A549 (cell line): Measurements from ENCODE around the gene GRK6. TPM values are rescaled to one million over a fixed set of nuclear protein-coding genes. Genes with fewer than 3 reads are reported as not detected.

ENCODE experiments used
- ATAC-seq, 2 experiments: fragments of 200-7000 bp in 1 of 2; fragments of >200 bp in 1 of 2; cut with Nextera tagmentation in 1 of 2; cut with Tn5 transposase in 1 of 2; 3 replicates each; pipeline versions ENCODE4 v1.8.0 to v1.9.1; 2018 to 2020; ENCODE audit warnings: mild to moderate bottlenecking in 1 of 2, moderate library complexity in 1 of 2
- CTCF ChIA-PET: fragments of 300-600 bp; sonication (Branson Sonifier 250); formaldehyde crosslinking; extraction: SDS; loops from one replicate; lab custom pipeline; 2021; ENCODE audit warnings: antibody characterized with exemption, inconsistent platforms; lab: Yijun Ruan, JAX
- POLR2A ChIA-PET: fragments of 350-600 bp; formaldehyde crosslinking; extraction: SDS; loops from one replicate; lab custom pipeline; 2021; ENCODE audit warnings: antibody characterized with exemption, inconsistent platforms; lab: Yijun Ruan, JAX
- DNase-seq, 2 experiments: peaks; one replicate each; pipeline versions ENCODE4 v3.0.0 to v3.0.0-alpha.2; 2011 to 2016; ENCODE audit warnings: low read depth in 1 of 2, low spot score in 1 of 2
- FAIRE-seq: peaks from 2 replicates; lab custom pipeline; 2011; peaks lifted over from hg19 to GRCh38; lab: Jason Lieb, UNC
- H3K27ac ChIP-seq, 2 experiments: fragments of >200 bp; sonication (Bioruptor Twin); formaldehyde crosslinking; 3 replicates each; pipeline ENCODE4 v1.5.1; 2016 to 2017
- H3K4me1 ChIP-seq: fragments of >200 bp; sonication (Bioruptor Twin); formaldehyde crosslinking; 3 replicates; pipeline ENCODE4 v1.6.1; 2016
- H3K4me2 ChIP-seq: fragments of >200 bp; sonication (Bioruptor Twin); formaldehyde crosslinking; 3 replicates; pipeline ENCODE4 v1.6.1; 2016
- H3K4me3 ChIP-seq: fragments of >200 bp; sonication (Bioruptor Twin); formaldehyde crosslinking; 3 replicates; pipeline ENCODE4 v1.5.1; 2016
- H3K9me3 ChIP-seq: fragments of >200 bp; sonication (Bioruptor Twin); formaldehyde crosslinking; 3 replicates; pipeline ENCODE4 v1.6.1; 2016
- BHLHE40 ChIP-seq: IDR thresholded peaks from 2 replicates; pipeline ENCODE4 v1.6.1; 2012; ENCODE audit warnings: low read depth, low read length, inconsistent platforms
- CHD4 ChIP-seq: fragments of 200-600 bp; sonication (generic); IDR thresholded peaks from 2 replicates; pipeline ENCODE4 v1.6.1; 2016; ENCODE audit warnings: antibody characterized with exemption, mild to moderate bottlenecking, borderline replicate concordance
- CTCF ChIP-seq: fragments of >200 bp; sonication (Bioruptor Twin); formaldehyde crosslinking; IDR thresholded peaks from 3 replicates; pipeline ENCODE4 v1.5.1; 2016
- EHMT2 ChIP-seq: fragments of 200-600 bp; sonication (generic); IDR thresholded peaks from 2 replicates; pipeline ENCODE4 v1.6.1; 2016; ENCODE audit warnings: antibody characterized with exemption, low read depth, mild to moderate bottlenecking, moderate library complexity
- ESRRA ChIP-seq: fragments of 150-350 bp; IDR thresholded peaks from 2 replicates; pipeline ENCODE4 v1.6.1; 2014; ENCODE audit warnings: mild to moderate bottlenecking, low read length, borderline replicate concordance
- FOXS1 ChIP-seq: fragments of 250-450 bp; sonication (Bioruptor Pico); IDR thresholded peaks from 2 replicates; pipeline ENCODE4 v1.5.0; 2020; ENCODE audit warnings: mild to moderate bottlenecking, moderate library complexity
- GATA3 ChIP-seq: IDR thresholded peaks from 2 replicates; pipeline ENCODE4 v1.6.1; 2012; ENCODE audit warnings: borderline replicate concordance
- JUN ChIP-seq, 2 experiments: fragments of >200 bp; sonication (Bioruptor Twin); formaldehyde crosslinking; IDR thresholded peaks; 2 replicates in 1 of 2; 3 replicates in 1 of 2; pipeline ENCODE4 v1.6.1; 2016 to 2017
- JUNB ChIP-seq: fragments of >200 bp; sonication (Bioruptor Twin); formaldehyde crosslinking; IDR thresholded peaks from 2 replicates; pipeline ENCODE4 v1.6.1; 2016
- KDM5A ChIP-seq: fragments of 200-600 bp; sonication (generic); IDR thresholded peaks from 2 replicates; pipeline ENCODE4 v1.6.1; 2016; ENCODE audit warnings: antibody characterized with exemption, mild to moderate bottlenecking
- POLR2AphosphoS2 ChIP-seq: conservative IDR thresholded peaks from 2 replicates; pipeline ENCODE4 v1.6.1; 2012; ENCODE audit warnings: low read length, improper control_type of control experiment, inconsistent platforms
- RFX5 ChIP-seq: fragments of 450-650 bp; IDR thresholded peaks from 2 replicates; pipeline ENCODE4 v1.7.1; 2014; ENCODE audit warnings: antibody characterized with exemption, mild to moderate bottlenecking, moderate library complexity
- USF2 ChIP-seq: fragments of 450-650 bp; IDR thresholded peaks from 2 replicates; pipeline ENCODE4 v1.6.1; 2014; ENCODE audit warnings: antibody characterized with exemption
- ZSCAN20 ChIP-seq: fragments of 250-450 bp; sonication (Bioruptor Pico); IDR thresholded peaks from 2 replicates; pipeline ENCODE4 v1.8.0; 2022; ENCODE audit warnings: mild to moderate bottlenecking, moderate library complexity
- WGBS: methylation state at CpG from one replicate; pipeline ENCODE4 v1.1.6; 2017; ENCODE audit errors: missing lambda C conversion rate; 5-methylcytosine and 5-hydroxymethylcytosine counted together
- polyA plus RNA-seq, 4 experiments: library from polyadenylated mRNA; depleted of rRNA in 3 of 4; stranded (reverse); fragments of >200 nt; fragmentation: RNase III in 1 of 4; extraction: RNeasy Plus Mini Kit Qiagen cat#74134 plus additional on column Dnase treatment in 1 of 4; gene quantifications; 2 replicates in 3 of 4; 3 replicates in 1 of 4; pipeline ENCODE4 v1.2.3, GENCODE V29; 2011 to 2017

GRK6 gene
- polyA plus RNA-seq, 2 of the 4 experiments (the other 2 are of a cell fraction), result 20.1 to 28.8 TPM

- no peaks in the 10 kb centered on the region for H3K9me3 ChIP-seq
- POLR2A ChIA-PET, result interaction anchor here (0.6 to 1.2 kb wide), 2 partner anchors 17 to 19 kb away, joined by 3 to 4 read pairs; partner anchors contain the start of gene PDLIM7
These were observed 51.4 kb downstream of the GRK6 start for GRCh38 chr5:177477701-177478477.

GRCh38 chr5:177478711-177479646 lies 52.5 kb downstream of the GRK6 start:
- POLR2A ChIA-PET, result interaction anchor here (0.6 to 1.2 kb wide), 2 partner anchors 16 to 18 kb away, joined by 3 to 4 read pairs; partner anchors contain the start of gene PDLIM7
- Histone ChIP-seq H3K27ac (peak overlapping the region; percentile 22 to 69; a peak in 4 of 6 replicates), H3K9me3 (no peaks in the 10 kb centered on the region), H3K4me3 (no peak overlapping the region), H3K4me1 (peaks cover 22% of the 10 kb centered on the region; the same call in 2 of the 3 replicates), H3K4me2 (no peak overlapping the region)
- no peak; a peak in 1 of 6 replicates for ATAC-seq
- FAIRE-seq, result no peak
- CTCF ChIA-PET, result interaction anchor here (0.6 to 19.7 kb wide), 8 partner anchors 10 to 817 kb away, joined by 3 to 241 read pairs (median 7); partner anchors contain the start of gene PDLIM7
- TF ChIP-seq KDM5A (no peak), JUN (IDR thresholded peaks at IDR 0.05) (0 out of 5 replicates have a peak, but pooled peaks of 1 of the 2 experiments have one; percentile 18)
- DNase-seq, result no peak
- 81% methylated on average over 18 of the region's 18 CpGs for WGBS

More at GRCh38 chr5:177477701-177478477, 51.4 kb downstream of the GRK6 start:
- no peak for FAIRE-seq
- Histone ChIP-seq H3K4me2 (no peak overlapping the region), H3K4me3 (no peak overlapping the region), H3K4me1 (peaks cover 25% of the 10 kb centered on the region; the same call in 2 of the 3 replicates), H3K27ac (peak overlapping the region in 1 of 2 experiments; percentile 31; a peak in 2 of 6 replicates)
- CTCF ChIA-PET, result interaction anchor here (1.2 to 19.7 kb wide), 8 partner anchors 9 to 87 kb away, joined by 3 to 241 read pairs (median 7); partner anchors contain the start of gene PDLIM7
- ATAC-seq, result peak in 1 of 2 experiments; percentile 2; a peak in 2 of 6 replicates
- TF ChIP-seq POLR2AphosphoS2 (peak; percentile 62; the same call in 1 of the 2 replicates), CHD4 (no peak)
- 87% methylated on average over 13 of the region's 13 CpGs for WGBS
- DNase-seq, result no peak

GRCh38 chr5:177479774-177480173 lies 53.3 kb downstream of the GRK6 start:
- no peak for DNase-seq
- FAIRE-seq, result no peak
- ATAC-seq, result no peak
- Histone ChIP-seq H3K27ac (peak overlapping the region in 1 of 2 experiments; percentile 69; a peak in 2 of 6 replicates), H3K4me2 (no peak overlapping the region), H3K4me1 (peaks cover 21% of the 10 kb centered on the region; the same call in 2 of the 3 replicates), H3K4me3 (no peak overlapping the region), H3K9me3 (no peaks in the 10 kb centered on the region)
- ChIA-PET CTCF (interaction anchor here (1.0 to 19.7 kb wide), 4 partner anchors 12 to 76 kb away, joined by 4 to 241 read pairs (median 124); no protein-coding TSS in a partner anchor), POLR2A (no interaction called here)
- 84% methylated on average over 14 of the region's 14 CpGs for WGBS
- TF ChIP-seq JUNB (no peak), JUN (IDR thresholded peaks at IDR 0.05) (0 out of 5 replicates have a peak, but pooled peaks of 1 of the 2 experiments have one; percentile 0)

GRCh38 chr5:177482359-177482795 lies 55.9 kb downstream of the GRK6 start:
- Histone ChIP-seq H3K4me2 (no peak overlapping the region), H3K4me3 (no peak overlapping the region), H3K27ac (no peak overlapping the region), H3K9me3 (no peaks in the 10 kb centered on the region), H3K4me1 (peaks cover 6% of the 10 kb centered on the region; the same call in 1 of the 3 replicates)
- ChIA-PET CTCF (interaction anchor here (18.8 to 19.7 kb wide), 2 partner anchors 9 to 26 kb away, joined by 220 to 241 read pairs; no protein-coding TSS in a partner anchor), POLR2A (no interaction called here)
- ATAC-seq, result peak in 1 of 2 experiments; percentile 7; a peak in 2 of 6 replicates
- DNase-seq, result no peak
- no peak for FAIRE-seq
- TF ChIP-seq ZSCAN20 (CRISPR knock-in tag) (no peak), USF2 (no peak), ESRRA (no peak), FOXS1 (CRISPR knock-in tag) (no peak), EHMT2 (no peak), BHLHE40 (no peak), CTCF (no peak), GATA3 (no peak), RFX5 (no peak)
- 86% methylated on average over 10 of the region's 10 CpGs for WGBS
